Hepatocyte (in vitro differentiated cells): ENCODE results near the gene SSH3.

Source experiments
- EZH2 ChIP-seq: fragments of 200-600 bp; sonication (generic); IDR thresholded peaks from 2 replicates; pipeline ENCODE4 v1.6.1; 2016; ENCODE audit warnings: antibody characterized with exemption, mild to moderate bottlenecking, borderline replicate concordance
- EZH2phosphoT487 ChIP-seq: fragments of 200-600 bp; sonication (generic); IDR thresholded peaks from one replicate; pipeline ENCODE4 v1.6.1; 2018; ENCODE audit warnings: antibody characterized with exemption, mild to moderate bottlenecking, low read depth, moderate library complexity; ENCODE audit not compliant: unreplicated experiment, severe bottlenecking
- TF ChIP-seq, protein P1 (sequence below): fragments of 200-600 bp; sonication (generic); IDR thresholded peaks from 2 replicates; pipeline ENCODE4 v1.5.1; 2016; ENCODE audit warnings: antibody characterized with exemption, mild to moderate bottlenecking; ENCODE audit not compliant: poor library complexity

- TF ChIP-seq, protein P1, sequence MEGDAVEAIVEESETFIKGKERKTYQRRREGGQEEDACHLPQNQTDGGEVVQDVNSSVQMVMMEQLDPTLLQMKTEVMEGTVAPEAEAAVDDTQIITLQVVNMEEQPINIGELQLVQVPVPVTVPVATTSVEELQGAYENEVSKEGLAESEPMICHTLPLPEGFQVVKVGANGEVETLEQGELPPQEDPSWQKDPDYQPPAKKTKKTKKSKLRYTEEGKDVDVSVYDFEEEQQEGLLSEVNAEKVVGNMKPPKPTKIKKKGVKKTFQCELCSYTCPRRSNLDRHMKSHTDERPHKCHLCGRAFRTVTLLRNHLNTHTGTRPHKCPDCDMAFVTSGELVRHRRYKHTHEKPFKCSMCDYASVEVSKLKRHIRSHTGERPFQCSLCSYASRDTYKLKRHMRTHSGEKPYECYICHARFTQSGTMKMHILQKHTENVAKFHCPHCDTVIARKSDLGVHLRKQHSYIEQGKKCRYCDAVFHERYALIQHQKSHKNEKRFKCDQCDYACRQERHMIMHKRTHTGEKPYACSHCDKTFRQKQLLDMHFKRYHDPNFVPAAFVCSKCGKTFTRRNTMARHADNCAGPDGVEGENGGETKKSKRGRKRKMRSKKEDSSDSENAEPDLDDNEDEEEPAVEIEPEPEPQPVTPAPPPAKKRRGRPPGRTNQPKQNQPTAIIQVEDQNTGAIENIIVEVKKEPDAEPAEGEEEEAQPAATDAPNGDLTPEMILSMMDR: no peak
- no peak for TF ChIP-seq EZH2
- TF ChIP-seq EZH2phosphoT487: no peak
Measured at GRCh38 chr11:67300756-67301312, 2.5 kb upstream of the SSH3 start.
